Measurements from ENCODE around the gene DDX55.
"Not testable (repeated sequence)": the region's sequence is repeated elsewhere in the genome, so short reads cannot be mapped to it uniquely, and the experiment has no call there.

The DDX55 gene

GRCh38 chr12:123601602-123602489, at the start of gene DDX55:
TSS of gene DDX55 (plus strand) at chr12:123602099. CDS start at chr12:123602149, 50 bp downstream.
- peak; percentile 88 for DNase-seq

GRCh38 chr12:123554136-123554535, 47.8 kb upstream of the DDX55 start:
- not testable (repeated sequence) for DNase-seq

GRCh38 chr12:123554843-123555242, 47.1 kb upstream of the DDX55 start:
- not testable (repeated sequence) for DNase-seq

- not testable (repeated sequence) for DNase-seq
Measured at GRCh38 chr12:123558487-123558886, 43.4 kb upstream of the DDX55 start.

- no peak for DNase-seq
Measured at GRCh38 chr12:123559468-123559867, 42.4 kb upstream of the DDX55 start.

GRCh38 chr12:123571343-123571813, 30.5 kb upstream of the DDX55 start:
- no peak for DNase-seq

GRCh38 chr12:123572391-123572790, 29.5 kb upstream of the DDX55 start:
- no peak for DNase-seq

GRCh38 chr12:123573870-123574269, 28.0 kb upstream of the DDX55 start:
- DNase-seq = no peak

GRCh38 chr12:123576611-123577010, 25.3 kb upstream of the DDX55 start:
- DNase-seq = no peak

- DNase-seq = no peak
Measured at GRCh38 chr12:123578243-123578642, 23.7 kb upstream of the DDX55 start.

- DNase-seq = not testable (repeated sequence)
Measured at GRCh38 chr12:123578829-123579228, 23.1 kb upstream of the DDX55 start.

GRCh38 chr12:123580772-123581171, 21.1 kb upstream of the DDX55 start:
- DNase-seq = no peak

- no peak for DNase-seq
Measured at GRCh38 chr12:123591702-123592481, 10.0 kb upstream of the DDX55 start.

GRCh38 chr12:123595729-123596128, 6.2 kb upstream of the DDX55 start:
- DNase-seq = no peak

GRCh38 chr12:123597100-123597499, 4.8 kb upstream of the DDX55 start:
- no peak for DNase-seq

- DNase-seq = no peak
Measured at GRCh38 chr12:123598522-123598921, 3.4 kb upstream of the DDX55 start.

GRCh38 chr12:123599310-123599709, 2.6 kb upstream of the DDX55 start:
- DNase-seq = no peak

- no peak for DNase-seq
Measured at GRCh38 chr12:123599721-123600120, 2.2 kb upstream of the DDX55 start.

GRCh38 chr12:123602651-123603195, 824 bp downstream of the DDX55 start:
- no peak for DNase-seq

- DNase-seq = not testable (repeated sequence)
Measured at GRCh38 chr12:123603495-123603894, 1.6 kb downstream of the DDX55 start.

- DNase-seq = no peak
Measured at GRCh38 chr12:123607756-123608155, 5.9 kb downstream of the DDX55 start.

- no peak for DNase-seq
Measured at GRCh38 chr12:123608182-123608581, 6.3 kb downstream of the DDX55 start.

- DNase-seq = no peak
Measured at GRCh38 chr12:123614110-123614509, 12.2 kb downstream of the DDX55 start.
